ENCODE results near the gene UTY.

The UTY gene

DNA sequence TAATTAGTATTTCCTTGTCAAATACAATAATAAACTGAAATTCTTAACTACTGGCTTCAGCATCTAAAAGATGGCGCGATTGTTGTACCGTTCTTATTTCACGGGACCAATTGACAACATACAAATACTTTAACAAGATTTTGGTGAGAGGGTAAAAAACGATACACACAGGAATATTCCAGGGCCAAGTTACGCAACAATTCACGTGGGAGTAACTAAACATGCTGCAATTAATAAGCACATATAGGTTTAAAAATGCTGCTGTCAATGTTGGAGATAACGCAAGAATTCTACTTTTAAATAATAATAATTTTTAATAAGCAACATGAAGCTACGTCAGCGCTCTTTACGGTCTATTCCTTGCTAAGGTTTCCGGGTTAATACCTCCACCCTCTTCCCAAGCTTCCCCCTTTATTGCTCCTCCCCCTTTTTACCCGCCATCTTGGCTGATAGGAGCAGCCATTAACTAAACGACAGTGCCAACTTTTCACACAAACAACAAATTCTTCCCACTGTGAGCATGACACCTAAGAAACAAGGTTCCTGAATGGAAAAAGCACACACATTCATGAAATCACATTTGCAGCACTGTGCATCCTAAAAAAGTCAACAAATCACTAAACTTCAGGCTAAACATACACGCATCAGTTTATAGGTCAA is 1.6 kb downstream of the UTY start:
- H3K4me3 ChIP-seq (ENCODE audit: low read length), result peak overlapping the region; percentile 70
- peak; percentile 70 for DNase-seq (ENCODE audit: low read depth)
- TF ChIP-seq, protein P1, sequence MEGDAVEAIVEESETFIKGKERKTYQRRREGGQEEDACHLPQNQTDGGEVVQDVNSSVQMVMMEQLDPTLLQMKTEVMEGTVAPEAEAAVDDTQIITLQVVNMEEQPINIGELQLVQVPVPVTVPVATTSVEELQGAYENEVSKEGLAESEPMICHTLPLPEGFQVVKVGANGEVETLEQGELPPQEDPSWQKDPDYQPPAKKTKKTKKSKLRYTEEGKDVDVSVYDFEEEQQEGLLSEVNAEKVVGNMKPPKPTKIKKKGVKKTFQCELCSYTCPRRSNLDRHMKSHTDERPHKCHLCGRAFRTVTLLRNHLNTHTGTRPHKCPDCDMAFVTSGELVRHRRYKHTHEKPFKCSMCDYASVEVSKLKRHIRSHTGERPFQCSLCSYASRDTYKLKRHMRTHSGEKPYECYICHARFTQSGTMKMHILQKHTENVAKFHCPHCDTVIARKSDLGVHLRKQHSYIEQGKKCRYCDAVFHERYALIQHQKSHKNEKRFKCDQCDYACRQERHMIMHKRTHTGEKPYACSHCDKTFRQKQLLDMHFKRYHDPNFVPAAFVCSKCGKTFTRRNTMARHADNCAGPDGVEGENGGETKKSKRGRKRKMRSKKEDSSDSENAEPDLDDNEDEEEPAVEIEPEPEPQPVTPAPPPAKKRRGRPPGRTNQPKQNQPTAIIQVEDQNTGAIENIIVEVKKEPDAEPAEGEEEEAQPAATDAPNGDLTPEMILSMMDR (IDR thresholded peaks at IDR 0.05; ENCODE audit: insufficient read depth, low read depth, low read length, missing control alignments), result no peak

DNA sequence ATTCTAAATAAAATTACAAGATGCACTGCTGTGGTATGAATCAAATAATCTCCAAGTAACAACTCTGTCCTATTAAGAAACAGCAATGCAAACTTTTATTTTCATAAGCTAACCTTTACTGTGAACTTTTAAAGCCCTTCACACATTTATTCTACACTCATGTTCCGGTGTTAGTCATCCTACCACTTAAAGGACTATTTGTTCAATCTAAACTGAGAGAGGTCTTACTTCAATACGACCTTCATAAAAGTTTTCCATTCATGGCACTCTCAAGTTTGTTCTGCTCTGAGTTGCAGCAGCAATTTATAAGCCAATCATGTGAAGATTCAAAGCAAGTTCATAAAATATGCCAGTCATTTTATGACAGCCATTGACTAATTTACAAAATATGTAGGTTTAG is 4.8 kb downstream of the UTY start:
- TF ChIP-seq, protein P1 (IDR thresholded peaks at IDR 0.05; ENCODE audit: insufficient read depth, low read depth, low read length, missing control alignments), result no peak

DNA sequence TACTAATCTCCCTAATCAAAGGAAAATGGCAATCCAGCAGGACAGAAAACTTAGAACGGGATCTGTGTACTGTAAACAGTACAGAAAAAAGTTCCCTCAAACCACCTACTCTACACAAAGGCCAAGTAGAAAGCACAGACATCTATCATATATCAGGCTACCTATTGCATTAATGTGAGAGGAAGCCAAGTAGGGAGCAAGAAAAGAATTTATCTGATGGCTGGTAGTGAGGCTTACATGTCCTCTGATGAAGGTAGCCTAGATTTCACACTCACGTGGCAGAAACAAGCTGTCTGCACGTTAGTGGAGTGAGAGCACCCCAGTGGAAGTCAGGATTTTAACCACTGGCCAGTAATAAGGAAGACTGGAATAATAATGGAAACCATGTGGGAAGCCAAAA is 28.3 kb downstream of the UTY start:
- TF ChIP-seq, protein P1 (IDR thresholded peaks at IDR 0.05; ENCODE audit: insufficient read depth, low read depth, low read length, missing control alignments), result no peak
- H3K4me3 ChIP-seq (ENCODE audit: low read length), result no peak overlapping the region
- DNase-seq (ENCODE audit: low read depth), result no peak

More for the DNA sequence above, 4.8 kb downstream of the UTY start:
- DNase-seq (ENCODE audit: low read depth), result no peak
- H3K4me3 ChIP-seq (ENCODE audit: low read length), result no peak overlapping the region

DNA sequence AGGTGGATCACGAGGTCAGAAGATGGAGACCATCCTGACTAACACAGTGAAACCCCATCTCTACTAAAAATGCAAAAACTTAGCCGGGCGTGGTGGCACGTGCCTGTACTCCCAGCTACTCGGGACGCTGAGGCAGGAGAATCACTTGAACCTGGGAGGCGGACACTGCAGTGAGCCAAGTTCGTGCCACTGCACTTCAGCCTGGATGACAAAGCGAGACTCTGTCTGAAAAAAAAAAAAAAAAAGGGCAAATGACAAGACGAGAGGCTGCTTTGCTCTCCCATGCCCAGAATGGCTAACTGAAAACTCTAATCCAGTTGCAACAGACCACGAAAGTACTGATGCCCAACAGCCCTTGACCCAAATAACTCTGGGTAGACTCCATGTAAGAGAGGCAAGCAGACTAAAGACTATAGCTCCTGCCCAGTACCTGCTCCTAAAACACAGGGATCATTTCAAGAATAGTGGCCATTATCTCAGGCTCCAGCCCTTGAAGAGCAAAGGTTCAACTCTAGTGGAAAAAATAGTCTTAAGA is 29.2 kb downstream of the UTY start:
- no peak overlapping the region for H3K4me3 ChIP-seq (ENCODE audit: low read length)
- no peak for DNase-seq (ENCODE audit: low read depth)
- TF ChIP-seq, protein P1 (IDR thresholded peaks at IDR 0.05; ENCODE audit: insufficient read depth, low read depth, low read length, missing control alignments), result no peak

DNA sequence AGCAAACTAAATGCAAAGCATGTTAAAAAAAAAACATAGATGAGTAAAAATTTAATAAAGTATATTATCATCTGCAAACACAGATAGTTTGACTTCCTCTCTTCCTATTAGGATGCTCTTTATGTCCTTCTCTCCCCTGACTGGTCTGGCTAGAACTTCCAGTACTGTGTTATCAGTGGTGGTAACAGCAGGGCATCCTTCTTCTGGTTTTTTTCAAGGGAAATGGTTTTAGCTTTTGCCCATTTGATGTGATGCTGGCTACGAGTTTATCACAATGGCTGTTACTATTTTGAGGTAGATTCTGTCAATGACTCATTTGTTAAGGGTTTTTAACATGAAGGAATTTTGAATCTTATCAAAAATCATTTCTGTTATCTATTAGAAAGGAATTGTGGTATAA is 34.3 kb downstream of the UTY start:
- H3K4me3 ChIP-seq (ENCODE audit: low read length), result no peak overlapping the region
- TF ChIP-seq, protein P1 (IDR thresholded peaks at IDR 0.05; ENCODE audit: insufficient read depth, low read depth, low read length, missing control alignments), result no peak
- DNase-seq (ENCODE audit: low read depth), result no peak

DNA sequence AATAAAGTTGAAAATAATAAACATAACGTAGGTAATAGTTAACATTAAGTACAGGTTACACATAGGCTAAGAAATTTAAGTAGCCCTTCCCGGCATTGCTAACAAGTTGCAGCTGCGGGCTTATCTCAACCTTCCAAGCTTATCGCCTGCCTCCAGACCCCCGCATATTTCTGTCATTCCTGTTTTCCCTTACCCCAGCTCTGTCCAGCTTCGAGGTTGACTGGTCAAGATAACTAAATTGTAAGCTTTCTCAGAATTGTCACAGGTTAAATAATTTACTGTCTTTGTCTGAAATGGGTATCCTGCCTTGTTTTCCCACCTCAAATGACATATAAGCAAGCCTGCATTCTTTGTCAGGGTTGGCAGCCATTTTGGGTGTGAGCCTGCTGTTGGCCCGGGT is 36.7 kb downstream of the UTY start:
- no peak overlapping the region for H3K4me3 ChIP-seq (ENCODE audit: low read length)
- TF ChIP-seq, protein P1 (IDR thresholded peaks at IDR 0.05; ENCODE audit: insufficient read depth, low read depth, low read length, missing control alignments), result no peak
- no peak for DNase-seq (ENCODE audit: low read depth)

DNA sequence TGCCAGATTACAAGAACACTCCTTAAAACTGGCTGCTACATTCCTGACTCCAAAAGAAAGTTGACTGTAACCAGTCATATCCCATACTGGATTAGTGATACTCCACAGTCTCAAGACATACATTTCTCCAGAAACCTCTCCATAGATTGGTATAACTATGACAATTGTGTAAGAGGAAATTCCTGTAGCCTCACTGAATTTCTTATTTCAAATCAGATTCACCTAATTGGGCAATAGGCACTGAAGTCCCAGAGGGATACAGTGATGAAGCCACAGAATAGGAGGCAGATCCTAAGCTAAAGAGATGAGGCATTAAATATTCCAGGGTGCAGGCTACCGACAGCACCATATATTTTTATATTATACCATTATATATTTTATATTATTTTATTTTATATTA is 39.0 kb downstream of the UTY start:
- H3K4me3 ChIP-seq (ENCODE audit: low read length), result no peak overlapping the region
- TF ChIP-seq, protein P1 (IDR thresholded peaks at IDR 0.05; ENCODE audit: insufficient read depth, low read depth, low read length, missing control alignments), result no peak
- DNase-seq (ENCODE audit: low read depth), result no peak
